Sigmoid colon (tissue), 7 donors: Measurements from ENCODE around the gene ARID3B. TPM values are rescaled to one million over a fixed set of nuclear protein-coding genes. Genes with fewer than 3 reads are reported as not detected.
A peak's percentile ranks its signal among the peaks of the same experiment; 100 is the strongest.

Experiments
- DNase-seq: peaks from one replicate; pipeline ENCODE4 v3.0.0-alpha.2; 2019
- H3K27ac ChIP-seq, 4 donors: fragments of 200-600 bp; sonication (generic); one replicate each; pipeline ENCODE4 v1.5.1; 2016 to 2019; ENCODE audit warnings: mild to moderate bottlenecking in 1 of 4
- H3K27me3 ChIP-seq, 3 donors: fragments of 200-600 bp; sonication (generic); one replicate each; pipeline ENCODE4 v1.5.1; 2019; ENCODE audit warnings: mild to moderate bottlenecking in 1 of 3
- H3K36me3 ChIP-seq, 4 donors: fragments of 200-600 bp; sonication (generic); one replicate each; pipeline ENCODE4 v1.5.1; 2016 to 2019
- H3K4me1 ChIP-seq, 4 donors: fragments of 200-600 bp; sonication (generic); one replicate each; pipeline ENCODE4 v1.5.1; 2017 to 2019
- H3K4me3 ChIP-seq, 4 donors: fragments of 200-600 bp; sonication (generic); one replicate each; pipeline ENCODE4 v1.5.1; 2017 to 2019; ENCODE audit warnings: mild to moderate bottlenecking in 2 of 4, moderate library complexity in 1 of 4
- H3K9me3 ChIP-seq, 4 donors: fragments of 200-600 bp in 3 of 4; sonication (generic) in 3 of 4; one replicate each; pipeline versions ENCODE4 v1.5.1 to v1.6.1; 2013 to 2019
- CTCF ChIP-seq, 4 experiments: fragments of 450-650 bp in 3 of 4; fragments of 200-600 bp in 1 of 4; IDR thresholded peaks; one replicate each; pipeline ENCODE4 v1.5.1; 2016 to 2019; ENCODE audit warnings: antibody characterized with exemption in 4 of 4, mild to moderate bottlenecking in 3 of 4, moderate library complexity in 2 of 4
- EP300 ChIP-seq, 4 donors: sonication (generic); formaldehyde crosslinking; IDR thresholded peaks; one replicate each; pipeline ENCODE4 v1.6.1; 2017; ENCODE audit warnings: antibody characterized with exemption in 4 of 4
- POLR2A ChIP-seq, 2 donors: fragments of 450-650 bp; IDR thresholded peaks; one replicate each; pipeline ENCODE4 v1.6.1; 2016; ENCODE audit warnings: antibody characterized with exemption in 2 of 2, mild to moderate bottlenecking in 2 of 2, moderate library complexity in 2 of 2
- POLR2AphosphoS5 ChIP-seq, 4 donors: sonication (generic); formaldehyde crosslinking; IDR thresholded peaks; one replicate each; pipeline ENCODE4 v1.6.1; 2017; ENCODE audit warnings: antibody characterized with exemption in 4 of 4
- WGBS, 2 donors: extraction: QIAGEN DNeasy Blood & Tissue Kit; methylation state at CpG; one replicate each; pipeline ENCODE4 v1.1.7; 2013; 5-methylcytosine and 5-hydroxymethylcytosine counted together
- intact Hi-C: fragments of 100-400 bp; cut with DNase I; formaldehyde crosslinking; loops from one replicate; pipeline ENCODE4 v1.15.1; 2023
- polyA plus RNA-seq, 3 donors: library from polyadenylated mRNA; stranded (reverse); fragments of 200-250 nt; gene quantifications; one replicate each; pipeline ENCODE4 v1.2.3, GENCODE V29; 2013
- total RNA-seq, 4 donors: library from RNA; depleted of rRNA; stranded (reverse); fragments of >200 nt; gene quantifications; one replicate each; pipeline ENCODE4 v1.1.0, GENCODE V29; 2016
- donor health status: healthy with polysubstance abuse.
- donor health status: Bipolar disorder and iron deficiency.
- donor health status: healthy.

ARID3B gene
- total and polyA plus RNA-seq, 7 donors: 2.3 to 9.7 (median 5.3) TPM

- no peaks in the 10 kb centered on the region for H3K36me3 ChIP-seq
- intact Hi-C loops: loop anchor here (5.0 to 10.0 kb wide), 2 partner anchors 239 to 391 kb away; partner anchors contain the start of genes COX5A and CSK
- no peak overlapping the region for H3K4me3 ChIP-seq
- H3K27me3 ChIP-seq: no peaks in the 10 kb centered on the region
- no peak overlapping the region for H3K27ac ChIP-seq
- TF ChIP-seq CTCF (IDR thresholded peaks at IDR 0.05): no peak
- TF ChIP-seq POLR2A (IDR thresholded peaks at IDR 0.05): no peak
- TF ChIP-seq POLR2AphosphoS5 (IDR thresholded peaks at IDR 0.05): no peak
- TF ChIP-seq EP300 (IDR thresholded peaks at IDR 0.05): no peak
- WGBS, 2 donors: 42 to 47% methylated on average over 3 of the region's 3 CpGs
- no peak for DNase-seq
- peaks cover 0 to 49% (median 41%) of the 10 kb centered on the region in 4 donors for H3K4me1 ChIP-seq
- H3K9me3 ChIP-seq: no peaks in the 10 kb centered on the region
These were observed 2.6 kb downstream of the ARID3B start for GRCh38 chr15:74543583-74543982.

GRCh38 chr15:74545086-74545485 lies 4.1 kb downstream of the ARID3B start:
- no peak overlapping the region for H3K27ac ChIP-seq
- H3K27me3 ChIP-seq: no peaks in the 10 kb centered on the region
- peaks cover 0 to under 1% (median 0%) of the 10 kb centered on the region in 4 donors for H3K36me3 ChIP-seq
- no peak for DNase-seq
- H3K9me3 ChIP-seq: no peaks in the 10 kb centered on the region
- H3K4me1 ChIP-seq: peaks cover 0 to 41% (median 34%) of the 10 kb centered on the region in 4 donors
- intact Hi-C loops: loop anchor here (10.0 kb wide), 1 partner anchor 390 kb away; the partner anchor contains the start of gene COX5A
- H3K4me3 ChIP-seq: no peak overlapping the region
- no peak for TF ChIP-seq POLR2AphosphoS5 (IDR thresholded peaks at IDR 0.05)
- no peak for TF ChIP-seq CTCF (IDR thresholded peaks at IDR 0.05)
- no peak for TF ChIP-seq EP300 (IDR thresholded peaks at IDR 0.05)
- no peak for TF ChIP-seq POLR2A (IDR thresholded peaks at IDR 0.05)

- H3K4me3 ChIP-seq: peak overlapping the region in 1 of 4 donors; percentile 13
- 1 to 2% methylated on average over 23 of the region's 23 CpGs for WGBS, 2 donors
- H3K27ac ChIP-seq: peak overlapping the region; percentile 21 to 61 (median 57)
- no peaks in the 10 kb centered on the region for H3K9me3 ChIP-seq
- DNase-seq: peak; percentile 98
- H3K4me1 ChIP-seq: peaks cover 0 to 37% (median 30%) of the 10 kb centered on the region in 4 donors
- TF ChIP-seq POLR2A (IDR thresholded peaks at IDR 0.05): no peak
- TF ChIP-seq EP300 (IDR thresholded peaks at IDR 0.05): peak in 2 of 4 donors; percentile 50 to 63
- TF ChIP-seq POLR2AphosphoS5 (IDR thresholded peaks at IDR 0.05): peak; percentile 65 to 91 (median 88)
- TF ChIP-seq CTCF (IDR thresholded peaks at IDR 0.05): no peak
- intact Hi-C loops: loop anchor here (1.0 to 10.0 kb wide), 2 partner anchors 85 to 389 kb away; partner anchors contain the start of genes COX5A and UBL7
- no peaks in the 10 kb centered on the region for H3K27me3 ChIP-seq
- H3K36me3 ChIP-seq: peaks cover 0 to 10% (median 0%) of the 10 kb centered on the region in 4 donors
These were observed 5.0 kb downstream of the ARID3B start for GRCh38 chr15:74545776-74546656.

GRCh38 chr15:74547616-74548015 lies 6.6 kb downstream of the ARID3B start:
- H3K27me3 ChIP-seq: no peaks in the 10 kb centered on the region
- TF ChIP-seq CTCF (IDR thresholded peaks at IDR 0.05) (no peak), POLR2A (IDR thresholded peaks at IDR 0.05) (no peak), EP300 (IDR thresholded peaks at IDR 0.05) (no peak), POLR2AphosphoS5 (IDR thresholded peaks at IDR 0.05) (no peak)
- no peak overlapping the region for H3K4me3 ChIP-seq
- WGBS, 2 donors: 90 to 93% methylated on average over 3 of the region's 3 CpGs
- peaks cover 0 to 16% (median 2%) of the 10 kb centered on the region in 4 donors for H3K36me3 ChIP-seq
- intact Hi-C loops: loop anchor here (10.0 kb wide), 1 partner anchor 387 kb away; the partner anchor contains the start of gene COX5A
- no peak overlapping the region for H3K27ac ChIP-seq
- no peaks in the 10 kb centered on the region for H3K9me3 ChIP-seq
- no peak for DNase-seq
- H3K4me1 ChIP-seq: peaks cover 0 to 24% (median 20%) of the 10 kb centered on the region in 4 donors
